ENCODE data around the gene FBXO3.

DNA sequence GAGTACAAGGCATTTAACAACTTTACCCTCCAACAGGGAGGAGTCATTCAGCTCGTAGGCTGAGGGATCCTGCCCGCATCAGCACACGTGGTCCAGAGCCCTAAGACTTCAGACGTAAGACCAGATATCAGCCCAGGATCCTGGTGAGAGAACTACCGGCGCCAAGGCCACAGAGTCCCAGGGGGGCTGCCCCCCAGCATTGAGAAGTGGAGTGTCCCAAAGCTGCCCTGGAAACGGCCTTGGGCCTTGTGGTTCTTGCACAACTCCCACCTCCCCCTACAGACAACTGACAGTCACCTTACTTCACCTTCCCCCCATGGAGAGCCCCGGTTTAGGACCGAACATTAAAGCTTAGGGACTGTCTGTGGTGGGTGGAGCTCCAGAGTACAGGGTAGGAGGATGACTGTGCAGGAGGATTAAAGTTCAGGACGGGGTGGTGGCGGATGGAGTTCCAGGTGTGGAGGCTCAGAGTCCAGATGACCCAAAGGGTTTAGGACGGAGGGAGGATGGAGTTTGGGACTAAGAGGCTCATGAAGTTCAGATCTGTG is 74.7 kb downstream of the FBXO3 start:
- TF ChIP-seq EZH2 (IDR thresholded peaks at IDR 0.05; ENCODE audit: insufficient read depth, poor library complexity, severe bottlenecking) (no peak), EZH2phosphoT487 (IDR thresholded peaks at IDR 0.05; ENCODE audit: insufficient read depth, low read depth) (no peak)
